ENCODE measurements around the gene PRKG1. TPM values are rescaled to one million over a fixed set of nuclear protein-coding genes. Genes with fewer than 3 reads are reported as not detected.

The PRKG1 gene
- total and polyA plus RNA-seq, 2 of the 4 experiments (the other 2 are of a cell fraction), result 3.5 to 18.3 TPM

- ChIA-PET CTCF (interaction anchor here (0.6 to 1.9 kb wide), 9 partner anchors 32 to 326 kb away, joined by 3 to 10 read pairs (median 3); partner anchors contain the start of gene PRKG1), POLR2A (ENCODE audit: unreplicated experiment) (no interaction called here)
Observed at GRCh38 chr10:51389415-51390321, 315.4 kb downstream of the PRKG1 start.

More at GRCh38 chr10:51389415-51390321, 315.4 kb downstream of the PRKG1 start:
- H4K91ac ChIP-seq (ENCODE audit: insufficient read depth, low read depth, low read length), result peak overlapping the region; percentile 80
- peak overlapping the region; percentile 63; the same call in 1 of the 2 replicates for H2AK5ac ChIP-seq (ENCODE audit: low read depth, low read length)
- no peak overlapping the region for H3K4me3 ChIP-seq (ENCODE audit: insufficient read depth, low read depth, low read length)
- dilution Hi-C loops (cut with HindIII; ENCODE audit: low sequenced_read_pairs, unreplicated experiment) (no loop called here), in situ Hi-C loops (cut with MboI; ENCODE audit: low sequenced_read_pairs) (no loop called here), intact Hi-C loops (cut with micrococcal nuclease) (no loop called here)
- no peaks in the 10 kb centered on the region for H3K9me3 ChIP-seq (ENCODE audit: control insufficient read depth, insufficient read depth, low read length)
- peak overlapping the region; percentile 87; the same call in 1 of the 2 replicates for H3K27ac ChIP-seq (ENCODE audit: insufficient read depth, low read length)
- no peaks in the 10 kb centered on the region for H3K36me3 ChIP-seq (ENCODE audit: control insufficient read depth, insufficient read depth, low read length)
- peak overlapping the region; percentile 51; the same call in 1 of the 2 replicates for H3K14ac ChIP-seq (replicated peaks; ENCODE audit: low read depth, low read length)
- no peak overlapping the region for H3K56ac ChIP-seq (ENCODE audit: extremely low read depth, insufficient read depth, low read length)
- H3K9ac ChIP-seq (ENCODE audit: low read depth, low read length), result no peak overlapping the region
- H2BK5ac ChIP-seq (ENCODE audit: low read depth, low read length, poor library complexity, severe bottlenecking), result peak overlapping the region; percentile 79
- H3K79me1 ChIP-seq (ENCODE audit: low read depth in 1 of 2, low read length in 2 of 2), result peaks cover 0 to 22% of the 10 kb centered on the region in 2 experiments; a peak in 1 of 4 replicates
- peak overlapping the region; percentile 46; the same call in 1 of the 3 replicates for H2BK15ac ChIP-seq (ENCODE audit: low read depth, low read length)
- no peaks in the 10 kb centered on the region for H4K20me1 ChIP-seq (ENCODE audit: insufficient read depth, low read length)
- 0 out of 2 replicates have a peak overlapping the region, but pooled peaks have one; percentile 12 for H3K4me2 ChIP-seq (ENCODE audit: low read depth, low read length)
- H3K23ac ChIP-seq (ENCODE audit: low read depth, low read length), result peak overlapping the region; percentile 21; the same call in 1 of the 2 replicates
- peaks cover 4% of the 10 kb centered on the region for H3K4me1 ChIP-seq (ENCODE audit: control insufficient read depth, insufficient read depth, low read length)
- ATAC-seq (ENCODE audit: low read depth), result peak; percentile 90
- peak overlapping the region; percentile 39 for H3K18ac ChIP-seq (ENCODE audit: low read depth, low read length)
- H3K27me3 ChIP-seq (ENCODE audit: control insufficient read depth, insufficient read depth, low read length), result no peaks in the 10 kb centered on the region
- 0 out of 2 replicates have a peak, but pooled peaks cover 3% of the 10 kb centered on the region for H3K9me1 ChIP-seq (ENCODE audit: insufficient read depth, low read length)
- WGBS, 2 experiments (ENCODE audit: extremely low coverage in 2 of 2, insufficient read length in 1 of 2), result no CpG with 5 or more reads among the region's 3 CpGs
- peak; percentile 99 for DNase-seq
- peak overlapping the region; percentile 33; the same call in 1 of the 2 replicates for H4K5ac ChIP-seq (ENCODE audit: low read depth, low read length)
- BruUV-seq (replicated peaks), result no TSS peak
- H2AFZ ChIP-seq (replicated peaks; ENCODE audit: low read length, poor library complexity), result no peak overlapping the region
- peak overlapping the region; percentile 82 for H3K4ac ChIP-seq (ENCODE audit: low read depth, low read length)
- TF ChIP-seq RAD21 (IDR thresholded peaks at IDR 0.05; ENCODE audit: low read length), result peak; percentile 63
- TF ChIP-seq POLR2A (IDR thresholded peaks at IDR 0.05; ENCODE audit: low read depth, low read length), result no peak
- TF ChIP-seq MAZ (IDR thresholded peaks at IDR 0.05; ENCODE audit: borderline replicate concordance, low read depth, low read length), result no peak
- peak; percentile 36; the same call in 1 of the 2 replicates for TF ChIP-seq SMC3 (IDR thresholded peaks at IDR 0.05; ENCODE audit: low read depth, low read length)
- peak; percentile 82 for TF ChIP-seq MAFK (IDR thresholded peaks at IDR 0.05; ENCODE audit: low read depth, low read length)
- TF ChIP-seq CTCF (conservative IDR thresholded peaks at IDR 0.05; ENCODE audit: low read depth, low read length), result peak; percentile 60
- peak; percentile 18 for TF ChIP-seq RCOR1 (IDR thresholded peaks at IDR 0.05; ENCODE audit: insufficient replicate concordance, low read length)
- H2BK20ac ChIP-seq (ENCODE audit: low read depth, low read length), result peak overlapping the region; percentile 85
- H4K8ac ChIP-seq (ENCODE audit: low read depth in 2 of 2, low read length in 2 of 2), result peak overlapping the region in 1 of 2 experiments; percentile 60; a peak in 2 of 4 replicates
- H2AK9ac ChIP-seq (replicated peaks; ENCODE audit: low read depth, low read length, poor library complexity), result no peak overlapping the region
- peak overlapping the region; percentile 69 for H2BK120ac ChIP-seq (ENCODE audit: low read depth, low read length)
